Activated CD4-positive, alpha-beta memory T cell treated with anti-CD3 and anti-CD28 coated beads for 36 hours (primary cell): Measurements from ENCODE around the gene TMEM94. TPM values are rescaled to one million over a fixed set of nuclear protein-coding genes. Genes with fewer than 3 reads are reported as not detected.
A peak's percentile ranks its signal among the peaks of the same experiment; 100 is the strongest.

Experiments used
- CTCF ChIA-PET: fragments of 350-600 bp; sonication (Branson Sonifier 250); formaldehyde crosslinking; loops from one replicate; lab custom pipeline; 2021; ENCODE audit warnings: antibody characterized with exemption, inconsistent platforms; lab: Charles Lee
- POLR2A ChIA-PET: fragments of 350-600 bp; sonication (Branson Sonifier 250); formaldehyde crosslinking; loops from one replicate; lab custom pipeline; 2021; ENCODE audit warnings: antibody characterized with exemption; lab: Charles Lee
- DNase-seq: peaks from one replicate; pipeline ENCODE4 v3.0.0-alpha.2; 2020
- H3K27ac Mint-ChIP-seq: one replicate; pipeline ENCODE4 v1.8.0; 2021; ENCODE audit warnings: mixed read lengths
- H3K27me3 Mint-ChIP-seq: one replicate; pipeline ENCODE4 v1.8.0; 2021; ENCODE audit warnings: mixed read lengths
- H3K36me3 Mint-ChIP-seq: one replicate; pipeline ENCODE4 v1.8.0; 2021; ENCODE audit warnings: mixed read lengths
- H3K4me1 Mint-ChIP-seq: one replicate; pipeline ENCODE4 v1.8.0; 2021; ENCODE audit warnings: low read depth, mixed read lengths
- H3K4me3 Mint-ChIP-seq: one replicate; pipeline ENCODE4 v1.8.0; 2021; ENCODE audit warnings: mild to moderate bottlenecking, mixed read lengths
- H3K9me3 Mint-ChIP-seq: one replicate; pipeline ENCODE4 v1.8.0; 2021; ENCODE audit warnings: mixed read lengths
- intact Hi-C: fragments of 100-400 bp; cut with micrococcal nuclease; formaldehyde crosslinking; loops from one replicate; pipeline ENCODE4 v1.15.1; 2023
- total RNA-seq, 2 experiments: library from RNA; stranded (reverse); gene quantifications; one replicate each; pipeline ENCODE4 v1.2.3, GENCODE V29; 2021

The TMEM94 gene
- total RNA-seq, 2 experiments from 2014 or later, result 51.4 to 53.0 TPM

DNA sequence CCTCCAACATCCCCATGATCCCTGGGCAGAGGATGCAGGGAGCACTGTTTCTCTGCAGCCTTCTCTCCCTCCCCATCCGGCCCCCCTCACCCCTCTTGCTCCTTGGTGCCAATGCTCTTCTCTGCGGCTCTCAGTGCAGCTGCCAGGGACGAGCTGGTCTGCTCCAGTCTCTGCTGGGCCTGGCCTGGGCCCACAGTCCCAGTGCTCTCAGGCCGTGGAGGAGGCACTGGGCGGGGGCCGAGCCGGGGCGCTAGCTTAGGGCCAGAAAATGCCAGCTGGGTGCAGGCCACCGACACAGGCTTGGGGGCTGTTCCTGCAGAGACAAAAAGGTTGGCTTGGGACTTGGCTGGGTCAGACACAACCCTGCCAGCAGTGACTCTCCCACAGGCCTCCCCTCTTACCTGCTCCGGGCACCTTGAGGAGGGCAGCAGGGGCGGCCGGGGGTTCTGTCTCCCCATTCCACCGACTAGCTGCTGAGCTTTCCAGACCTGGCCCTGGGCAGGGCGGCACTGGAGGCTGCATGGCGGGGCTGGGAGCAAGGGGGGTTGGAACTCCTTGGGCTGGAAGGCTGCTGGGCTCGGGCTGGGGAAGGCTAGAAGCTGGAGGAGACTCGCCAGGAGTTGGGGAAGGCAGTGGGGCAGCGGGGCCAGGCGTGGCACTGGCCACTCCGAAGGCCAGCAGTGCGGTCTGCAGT lies 45.1 kb downstream of the TMEM94 start:
- POLR2A ChIA-PET, result no interaction called here
- Mint-ChIP-seq H3K36me3 (peaks cover 5% of the 10 kb centered on the region), H3K27me3 (no peaks in the 10 kb centered on the region), H3K27ac (no peak overlapping the region), H3K4me3 (no peak overlapping the region), H3K9me3 (no peaks in the 10 kb centered on the region), H3K4me1 (no peaks in the 10 kb centered on the region)
- intact Hi-C loops, result no loop called here
- CTCF ChIA-PET, result no interaction called here
- no peak for DNase-seq

DNA sequence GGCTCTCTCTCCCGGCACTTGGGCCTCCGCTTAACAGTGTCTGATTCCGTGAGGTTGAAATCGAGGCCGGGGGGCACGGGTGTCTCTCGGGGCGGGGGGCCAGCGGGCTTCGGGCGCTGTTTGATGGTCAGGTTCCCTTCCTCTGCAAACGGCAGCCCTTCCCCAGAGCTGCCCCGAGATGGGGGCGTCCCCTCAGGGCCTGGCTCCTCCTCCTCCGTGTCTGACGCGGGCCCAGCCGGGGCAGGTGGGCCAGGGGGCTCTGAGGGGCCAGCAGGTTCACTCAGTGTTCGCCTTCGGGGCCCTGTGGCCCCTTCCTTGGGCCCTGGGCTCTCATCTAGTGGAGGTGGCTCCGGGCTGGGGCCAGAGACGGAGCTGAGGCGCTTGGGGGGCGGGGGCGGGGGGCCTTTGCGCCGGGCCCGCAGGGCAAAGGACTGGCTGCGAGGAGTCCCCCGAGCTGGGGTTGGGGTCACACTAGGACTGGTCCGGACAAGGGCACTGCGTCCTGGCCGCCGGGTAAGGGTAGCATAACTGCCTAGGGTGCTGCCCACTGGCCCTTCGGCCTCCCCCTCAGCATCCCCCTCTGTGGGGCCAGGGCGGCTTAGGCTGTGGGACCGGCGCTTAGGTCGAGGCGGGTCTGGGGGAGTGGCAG lies 45.8 kb downstream of the TMEM94 start:
- intact Hi-C loops, result no loop called here
- Mint-ChIP-seq H3K9me3 (no peaks in the 10 kb centered on the region), H3K36me3 (peaks cover 5% of the 10 kb centered on the region), H3K4me3 (no peak overlapping the region), H3K27ac (no peak overlapping the region), H3K27me3 (no peaks in the 10 kb centered on the region), H3K4me1 (no peaks in the 10 kb centered on the region)
- no peak for DNase-seq
- ChIA-PET POLR2A (no interaction called here), CTCF (no interaction called here)

DNA sequence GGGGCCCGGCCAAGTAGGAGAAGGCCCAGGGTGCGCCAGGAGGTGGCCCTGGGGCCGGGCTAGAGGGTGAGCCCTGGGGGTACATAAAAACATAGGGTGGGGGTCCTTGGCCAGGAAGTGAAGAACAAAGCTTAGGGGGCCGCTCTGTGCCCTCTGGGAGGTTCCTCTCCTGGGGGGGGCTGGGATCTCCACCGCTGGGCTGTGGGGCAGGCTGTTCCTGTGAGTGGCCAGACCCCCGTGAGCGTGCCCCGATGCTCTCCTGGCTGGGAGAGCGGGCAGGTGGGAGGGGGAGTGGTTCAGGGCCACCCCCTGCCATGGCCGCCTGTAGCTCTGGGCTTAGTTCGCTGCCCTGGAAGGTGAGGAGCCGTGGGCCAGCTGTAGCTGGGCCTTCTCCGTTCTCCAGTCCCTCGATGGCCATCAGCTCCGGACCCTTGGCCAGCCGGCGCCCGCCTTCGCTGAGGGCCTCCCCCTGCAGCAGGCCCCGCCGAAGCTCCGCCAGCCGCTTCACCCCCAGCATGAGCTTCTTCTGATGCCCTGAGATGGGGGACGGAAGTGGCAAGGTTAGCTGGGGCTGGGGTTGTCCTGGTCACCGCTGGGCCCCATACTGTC lies 46.4 kb downstream of the TMEM94 start:
- Mint-ChIP-seq H3K27me3 (no peaks in the 10 kb centered on the region), H3K9me3 (no peaks in the 10 kb centered on the region), H3K36me3 (peaks cover 2% of the 10 kb centered on the region), H3K4me3 (no peak overlapping the region), H3K4me1 (no peaks in the 10 kb centered on the region), H3K27ac (no peak overlapping the region)
- POLR2A ChIA-PET, result interaction anchor here (0.7 kb wide), 1 partner anchor 32 kb away, joined by 3 read pairs; no protein-coding TSS in a partner anchor
- CTCF ChIA-PET, result interaction anchor here (1.0 to 1.6 kb wide), 2 partner anchors 14 to 130 kb away, joined by 4 read pairs; partner anchors contain the start of gene TSEN54
- intact Hi-C loops, result no loop called here
- no peak for DNase-seq

DNA sequence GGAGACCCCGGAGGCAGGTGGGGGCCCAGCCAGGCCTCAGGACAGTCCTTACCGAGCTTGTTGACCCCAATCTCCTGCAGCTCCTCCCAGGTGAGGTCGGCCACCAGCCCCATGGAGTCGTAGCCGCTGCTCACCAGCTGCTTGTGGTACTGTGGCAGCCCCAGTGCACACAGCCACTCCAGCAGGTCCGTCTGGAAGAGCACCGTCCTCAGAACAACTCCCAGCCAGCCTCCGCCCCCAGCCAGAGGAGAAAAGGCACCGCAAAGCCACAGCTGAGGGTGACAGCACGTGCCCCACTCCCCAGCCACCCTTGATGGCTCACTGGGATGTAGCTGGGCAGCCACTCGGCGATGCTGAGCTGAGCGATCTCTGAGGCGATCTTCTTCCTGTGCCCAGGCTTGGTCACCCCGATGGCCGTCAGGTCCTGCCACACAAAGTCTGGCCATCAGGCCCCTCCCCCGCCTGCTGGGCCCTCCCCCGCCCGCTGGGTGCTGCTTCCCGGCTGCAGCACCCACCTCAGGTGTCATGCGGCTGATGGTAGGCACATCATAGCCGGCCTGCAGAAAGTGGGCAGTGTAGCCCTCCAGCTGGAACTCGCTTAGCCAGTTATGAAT lies 47.0 kb downstream of the TMEM94 start:
- Mint-ChIP-seq H3K4me3 (no peak overlapping the region), H3K27me3 (no peaks in the 10 kb centered on the region), H3K27ac (no peak overlapping the region), H3K36me3 (peaks cover 2% of the 10 kb centered on the region), H3K4me1 (no peaks in the 10 kb centered on the region), H3K9me3 (no peaks in the 10 kb centered on the region)
- ChIA-PET CTCF (interaction anchor here (1.0 to 1.6 kb wide), 2 partner anchors 13 to 129 kb away, joined by 4 read pairs; partner anchors contain the start of gene TSEN54), POLR2A (interaction anchor here (0.7 kb wide), 1 partner anchor 31 kb away, joined by 3 read pairs; no protein-coding TSS in a partner anchor)
- DNase-seq, result no peak
- intact Hi-C loops, result no loop called here

DNA sequence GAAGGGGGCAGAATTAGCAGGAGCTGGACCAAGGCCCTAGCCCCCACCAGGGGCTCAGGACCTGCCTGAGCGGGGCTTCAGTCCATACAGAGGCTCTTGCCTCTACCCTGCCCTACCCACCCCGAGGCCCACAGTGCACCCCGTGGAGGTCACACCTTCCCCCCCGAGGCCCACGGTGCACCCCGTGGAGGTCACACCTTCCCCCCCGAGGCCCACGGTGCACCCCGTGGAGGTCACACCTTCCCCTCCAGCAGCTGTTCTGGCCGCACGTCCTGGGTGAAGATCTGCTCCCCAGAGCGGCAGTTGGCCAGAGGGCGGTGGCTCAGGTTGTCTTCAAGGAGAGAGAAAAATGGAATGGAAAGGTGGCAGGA lies 47.5 kb downstream of the TMEM94 start:
- DNase-seq, result no peak
- no peaks in the 10 kb centered on the region for H3K9me3 Mint-ChIP-seq
- H3K27ac Mint-ChIP-seq, result no peak overlapping the region
- intact Hi-C loops, result no loop called here
- peaks cover 2% of the 10 kb centered on the region for H3K36me3 Mint-ChIP-seq
- no peak overlapping the region for H3K4me3 Mint-ChIP-seq
- H3K4me1 Mint-ChIP-seq, result no peaks in the 10 kb centered on the region
- ChIA-PET CTCF (interaction anchor here (1.1 to 1.6 kb wide), 2 partner anchors 79 to 129 kb away, joined by 3 to 4 read pairs; no protein-coding TSS in a partner anchor), POLR2A (no interaction called here)
- no peaks in the 10 kb centered on the region for H3K27me3 Mint-ChIP-seq

DNA sequence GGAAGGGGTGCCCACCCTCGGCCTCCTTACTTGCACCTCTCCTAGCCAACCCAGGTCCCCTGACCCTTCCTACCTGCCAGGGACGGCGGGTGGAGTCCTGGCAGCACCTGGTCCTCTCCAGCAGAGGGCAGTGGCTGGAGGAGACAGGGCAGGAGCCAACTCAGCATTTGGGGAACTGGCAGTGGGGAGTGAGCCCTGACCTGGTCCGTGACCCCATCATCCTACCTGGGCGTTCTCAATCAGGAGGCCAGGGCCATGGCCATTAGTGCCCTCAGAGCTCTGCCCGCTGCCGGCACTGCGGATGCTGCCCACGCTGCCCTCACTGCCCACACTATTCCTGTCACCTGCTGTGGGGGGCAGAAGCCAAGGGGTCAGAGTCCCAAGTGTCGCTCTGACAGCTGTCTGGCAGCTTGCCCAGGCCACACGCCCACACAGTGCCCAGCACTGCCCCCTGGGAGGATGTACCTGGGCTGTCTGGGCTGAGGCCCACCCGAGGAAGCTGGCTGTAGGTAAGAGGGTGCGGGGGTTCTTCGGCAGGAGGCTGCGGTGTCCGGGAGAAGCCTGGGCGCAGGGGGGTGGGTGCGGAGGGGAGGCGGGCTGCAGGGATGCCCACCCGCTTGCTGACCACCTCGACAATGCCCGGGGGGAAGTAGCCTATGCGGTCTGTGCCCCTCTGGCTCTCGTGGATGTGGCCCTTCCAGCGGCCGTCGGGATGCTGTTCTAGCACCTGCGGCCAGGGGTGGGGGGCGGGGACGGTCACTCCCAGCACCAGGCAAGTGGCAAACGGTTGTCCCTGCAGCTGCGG lies 48.1 kb downstream of the TMEM94 start:
- no peaks in the 10 kb centered on the region for H3K27me3 Mint-ChIP-seq
- H3K27ac Mint-ChIP-seq, result no peak overlapping the region
- DNase-seq, result peak; percentile 51
- ChIA-PET POLR2A (no interaction called here), CTCF (interaction anchor here (1.0 to 1.6 kb wide), 4 partner anchors 12 to 128 kb away, joined by 3 to 4 read pairs (median 3); partner anchors contain the start of genes SMIM5 and TSEN54)
- intact Hi-C loops, result no loop called here
- no peak overlapping the region for H3K4me3 Mint-ChIP-seq
- no peaks in the 10 kb centered on the region for H3K4me1 Mint-ChIP-seq
- H3K36me3 Mint-ChIP-seq, result peaks cover 2% of the 10 kb centered on the region
- no peaks in the 10 kb centered on the region for H3K9me3 Mint-ChIP-seq

DNA sequence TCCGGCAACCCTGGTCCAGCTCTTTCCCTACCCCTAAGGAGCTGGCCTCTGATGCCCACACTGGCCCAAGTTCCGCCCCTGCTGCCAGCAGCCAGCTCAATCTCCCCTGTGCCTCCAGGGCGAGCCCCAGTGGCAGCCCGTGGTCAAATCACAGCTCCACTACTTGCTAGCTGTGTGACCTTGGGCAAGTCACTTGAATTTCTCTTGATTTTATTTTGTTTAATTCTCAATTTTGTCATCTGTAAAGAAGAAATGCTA lies 48.6 kb downstream of the TMEM94 start:
- Mint-ChIP-seq H3K9me3 (no peaks in the 10 kb centered on the region), H3K27me3 (no peaks in the 10 kb centered on the region), H3K4me1 (no peaks in the 10 kb centered on the region), H3K27ac (no peak overlapping the region), H3K36me3 (peaks cover under 1% of the 10 kb centered on the region), H3K4me3 (no peak overlapping the region)
- ChIA-PET CTCF (interaction anchor here (1.0 to 1.1 kb wide), 4 partner anchors 11 to 128 kb away, joined by 3 read pairs; partner anchors contain the start of genes SMIM5 and TSEN54), POLR2A (no interaction called here)
- DNase-seq, result no peak
- intact Hi-C loops, result no loop called here

DNA sequence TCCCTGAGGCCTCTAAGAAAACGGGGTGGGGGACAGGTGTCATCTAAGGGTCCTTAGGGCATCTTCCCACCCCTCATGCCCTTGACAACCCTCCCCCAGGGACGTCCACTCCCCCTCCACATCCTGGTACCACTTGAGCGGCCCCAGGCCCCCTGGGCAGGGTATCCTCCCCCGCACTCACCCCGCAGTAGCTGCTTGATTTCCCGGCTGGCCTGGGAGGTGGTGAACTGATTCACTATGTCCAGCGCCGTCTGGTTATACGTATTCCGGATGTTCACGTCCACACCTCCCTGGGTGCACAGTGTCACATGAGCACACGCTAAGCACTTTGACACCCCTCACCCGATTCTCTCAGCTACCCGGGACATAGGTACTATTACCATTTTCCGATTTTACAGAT lies 49.2 kb downstream of the TMEM94 start:
- no peaks in the 10 kb centered on the region for H3K9me3 Mint-ChIP-seq
- intact Hi-C loops, result no loop called here
- ChIA-PET CTCF (interaction anchor here (1.0 to 1.1 kb wide), 3 partner anchors 11 to 127 kb away, joined by 3 read pairs; partner anchors contain the start of genes SMIM5 and TSEN54), POLR2A (no interaction called here)
- H3K27ac Mint-ChIP-seq, result no peak overlapping the region
- H3K4me1 Mint-ChIP-seq, result no peaks in the 10 kb centered on the region
- H3K36me3 Mint-ChIP-seq, result no peaks in the 10 kb centered on the region
- no peak overlapping the region for H3K4me3 Mint-ChIP-seq
- no peaks in the 10 kb centered on the region for H3K27me3 Mint-ChIP-seq
- no peak for DNase-seq

DNA sequence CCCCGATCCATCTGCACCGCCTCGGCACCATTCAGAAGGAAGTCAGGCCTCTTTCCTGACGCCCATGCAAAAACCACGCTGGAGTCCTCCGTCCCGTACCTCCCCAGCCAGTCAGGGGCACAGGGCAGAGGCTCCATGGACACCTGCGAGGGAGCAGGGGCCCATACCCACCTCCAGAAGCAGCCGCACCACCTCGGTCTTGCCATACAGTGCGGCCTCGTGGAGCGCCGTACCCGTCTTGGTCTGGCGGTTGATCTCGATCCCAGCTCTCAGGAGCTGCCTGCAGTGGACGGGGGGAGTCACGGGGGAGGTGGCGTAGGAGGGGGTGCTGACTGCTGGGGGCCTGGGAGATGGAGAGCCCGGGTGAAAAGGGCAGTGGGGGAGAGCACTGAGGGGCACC lies 49.7 kb downstream of the TMEM94 start:
- CTCF ChIA-PET, result interaction anchor here (1.0 kb wide), 1 partner anchor 25 kb away, joined by 3 read pairs; no protein-coding TSS in a partner anchor
- DNase-seq, result no peak
- intact Hi-C loops, result no loop called here
- H3K9me3 Mint-ChIP-seq, result no peaks in the 10 kb centered on the region
- POLR2A ChIA-PET, result no interaction called here
- no peaks in the 10 kb centered on the region for H3K27me3 Mint-ChIP-seq
- H3K27ac Mint-ChIP-seq, result no peak overlapping the region
- H3K4me3 Mint-ChIP-seq, result no peak overlapping the region
- H3K36me3 Mint-ChIP-seq, result no peaks in the 10 kb centered on the region
- no peaks in the 10 kb centered on the region for H3K4me1 Mint-ChIP-seq

DNA sequence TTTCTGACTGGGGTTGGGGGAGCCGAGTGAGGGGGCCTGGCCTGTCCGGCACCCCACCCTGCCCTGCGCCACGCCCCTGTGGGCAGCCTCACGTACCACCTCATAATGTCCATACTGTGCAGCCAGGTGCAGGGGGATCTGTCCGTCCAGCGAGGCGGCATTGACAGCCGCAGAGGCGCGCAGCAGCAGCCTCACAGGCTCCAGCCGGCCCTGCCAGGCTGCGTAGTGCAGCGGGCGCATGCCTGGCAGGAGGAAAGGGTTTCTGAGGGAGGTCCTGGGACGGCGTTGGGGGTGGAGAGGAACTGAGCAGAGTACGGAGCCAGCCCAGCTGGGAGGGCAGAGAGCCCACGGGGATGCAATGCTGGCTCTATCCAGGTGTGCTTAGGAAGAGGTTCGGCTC lies 50.5 kb downstream of the TMEM94 start:
- Mint-ChIP-seq H3K4me3 (no peak overlapping the region), H3K4me1 (no peaks in the 10 kb centered on the region), H3K9me3 (no peaks in the 10 kb centered on the region), H3K27me3 (no peaks in the 10 kb centered on the region), H3K36me3 (no peaks in the 10 kb centered on the region), H3K27ac (no peak overlapping the region)
- intact Hi-C loops, result no loop called here
- POLR2A ChIA-PET, result no interaction called here
- CTCF ChIA-PET, result no interaction called here
- no peak for DNase-seq
